SKM-1 treated with dmso at 0.1 percent for 144 hours (cell line): ENCODE results near the gene MIPEP.
"Not testable (repeated sequence)": the region's sequence is repeated elsewhere in the genome, so short reads cannot be mapped to it uniquely, and the experiment has no call there.

Source experiments
- DNase-seq: peaks from one replicate; lab custom pipeline; 2025; ENCODE audit not compliant: unreplicated experiment; lab: John Stamatoyannopoulos, UW

Gene MIPEP

GRCh38 chr13:23778002-23778652 is 111.1 kb downstream of the MIPEP start:
- no peak for DNase-seq

- no peak for DNase-seq
Observed at GRCh38 chr13:23777575-23777870, 111.7 kb downstream of the MIPEP start.

GRCh38 chr13:23776698-23777574 is 112.3 kb downstream of the MIPEP start:
- no peak for DNase-seq

- DNase-seq: no peak
Observed at GRCh38 chr13:23772717-23773116, 116.5 kb downstream of the MIPEP start.

- no peak for DNase-seq
Observed at GRCh38 chr13:23771956-23772355, 117.2 kb downstream of the MIPEP start.

- no peak for DNase-seq
Observed at GRCh38 chr13:23771552-23771951, 117.6 kb downstream of the MIPEP start.

- DNase-seq: no peak
Observed at GRCh38 chr13:23770973-23771372, 118.2 kb downstream of the MIPEP start.

GRCh38 chr13:23770428-23770827 is 118.8 kb downstream of the MIPEP start:
- DNase-seq: no peak

GRCh38 chr13:23769401-23769800 is 119.8 kb downstream of the MIPEP start:
- DNase-seq: no peak

GRCh38 chr13:23767838-23768237 is 121.4 kb downstream of the MIPEP start:
- DNase-seq: no peak

GRCh38 chr13:23766939-23767338 is 122.3 kb downstream of the MIPEP start:
- no peak for DNase-seq

GRCh38 chr13:23766283-23766682 is 122.9 kb downstream of the MIPEP start:
- DNase-seq: no peak

GRCh38 chr13:23765531-23765930 is 123.7 kb downstream of the MIPEP start:
- DNase-seq: no peak

GRCh38 chr13:23763318-23763717 is 125.9 kb downstream of the MIPEP start:
- DNase-seq: no peak

GRCh38 chr13:23761760-23762159 is 127.4 kb downstream of the MIPEP start:
- not testable (repeated sequence) for DNase-seq

- DNase-seq: no peak
Observed at GRCh38 chr13:23760000-23760399, 129.2 kb downstream of the MIPEP start.

- no peak for DNase-seq
Observed at GRCh38 chr13:23758798-23759527, 130.2 kb downstream of the MIPEP start.

- DNase-seq: no peak
Observed at GRCh38 chr13:23754997-23755396, 134.2 kb downstream of the MIPEP start.

- no peak for DNase-seq
Observed at GRCh38 chr13:23754506-23754905, 134.7 kb downstream of the MIPEP start.

GRCh38 chr13:23753458-23753857 is 135.7 kb downstream of the MIPEP start:
- DNase-seq: no peak

GRCh38 chr13:23752111-23753001 is 136.8 kb downstream of the MIPEP start:
- DNase-seq: no peak
